Measurements from ENCODE around the gene NCAPG.

DNA sequence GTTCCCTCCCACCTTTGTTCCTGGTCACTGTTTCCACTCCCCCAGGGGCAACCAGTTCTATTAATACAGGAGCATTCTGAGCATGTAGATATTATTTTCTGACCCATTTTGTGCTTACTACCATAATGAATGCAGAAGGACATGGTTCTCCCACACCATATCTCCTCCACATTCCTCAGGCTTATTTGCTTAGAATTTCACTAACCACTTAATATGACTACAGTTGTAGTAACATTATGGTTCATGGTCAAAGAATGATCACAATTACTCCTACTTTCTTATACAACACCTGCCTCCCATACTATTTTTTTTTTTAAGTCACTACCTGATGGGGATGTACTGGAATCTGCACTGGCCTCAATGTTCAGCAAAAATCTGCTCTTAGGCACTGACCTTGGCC is 21.8 kb upstream of the NCAPG start:
- TF ChIP-seq, protein P1, sequence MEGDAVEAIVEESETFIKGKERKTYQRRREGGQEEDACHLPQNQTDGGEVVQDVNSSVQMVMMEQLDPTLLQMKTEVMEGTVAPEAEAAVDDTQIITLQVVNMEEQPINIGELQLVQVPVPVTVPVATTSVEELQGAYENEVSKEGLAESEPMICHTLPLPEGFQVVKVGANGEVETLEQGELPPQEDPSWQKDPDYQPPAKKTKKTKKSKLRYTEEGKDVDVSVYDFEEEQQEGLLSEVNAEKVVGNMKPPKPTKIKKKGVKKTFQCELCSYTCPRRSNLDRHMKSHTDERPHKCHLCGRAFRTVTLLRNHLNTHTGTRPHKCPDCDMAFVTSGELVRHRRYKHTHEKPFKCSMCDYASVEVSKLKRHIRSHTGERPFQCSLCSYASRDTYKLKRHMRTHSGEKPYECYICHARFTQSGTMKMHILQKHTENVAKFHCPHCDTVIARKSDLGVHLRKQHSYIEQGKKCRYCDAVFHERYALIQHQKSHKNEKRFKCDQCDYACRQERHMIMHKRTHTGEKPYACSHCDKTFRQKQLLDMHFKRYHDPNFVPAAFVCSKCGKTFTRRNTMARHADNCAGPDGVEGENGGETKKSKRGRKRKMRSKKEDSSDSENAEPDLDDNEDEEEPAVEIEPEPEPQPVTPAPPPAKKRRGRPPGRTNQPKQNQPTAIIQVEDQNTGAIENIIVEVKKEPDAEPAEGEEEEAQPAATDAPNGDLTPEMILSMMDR (conservative IDR thresholded peaks at IDR 0.05 in 1 of 2, IDR thresholded peaks at IDR 0.05 in 1 of 2; ENCODE audit: low read depth in 1 of 2, low read length in 2 of 2), result no peak
- no peak for TF ChIP-seq EZH2 (IDR thresholded peaks at IDR 0.05; ENCODE audit: low read length, missing control alignments)
